Thyroid gland (tissue), 4 donors: ENCODE results near the gene TES. TPM values are rescaled to one million over a fixed set of nuclear protein-coding genes. Genes with fewer than 3 reads are reported as not detected.
A peak's percentile ranks its signal among the peaks of the same experiment; 100 is the strongest.

Source experiments
- DNase-seq, 2 donors: peaks; one replicate each; pipeline ENCODE4 v3.0.0-alpha.2; 2019
- H3K27ac ChIP-seq, 3 donors: fragments of 200-600 bp; sonication (generic); 1 replicate in 2 of 3; 2 replicates in 1 of 3; pipeline ENCODE4 v1.5.1; 2016 to 2019; ENCODE audit warnings: mild to moderate bottlenecking in 1 of 3, moderate library complexity in 1 of 3
- H3K27me3 ChIP-seq: fragments of 200-600 bp; sonication (generic); one replicate; pipeline ENCODE4 v1.5.1; 2019
- H3K36me3 ChIP-seq, 2 donors: fragments of 200-600 bp; sonication (generic); one replicate each; pipeline ENCODE4 v1.5.1; 2016 to 2019
- H3K4me1 ChIP-seq, 2 donors: fragments of 200-600 bp; sonication (generic); one replicate each; pipeline ENCODE4 v1.5.1; 2017 to 2019
- H3K4me3 ChIP-seq, 3 donors: fragments of 200-600 bp; sonication (generic); replicated peaks in 1 of 3; 1 replicate in 2 of 3; 2 replicates in 1 of 3; pipeline ENCODE4 v1.5.1; 2016; ENCODE audit warnings: mild to moderate bottlenecking in 1 of 3
- H3K9me3 ChIP-seq: fragments of 200-600 bp; sonication (generic); one replicate; pipeline ENCODE4 v1.5.1; 2017
- POLR2A ChIP-seq, 2 donors: fragments of 450-650 bp; IDR thresholded peaks; one replicate each; pipeline ENCODE4 v1.6.1; 2017; ENCODE audit warnings: antibody characterized with exemption in 2 of 2, mild to moderate bottlenecking in 2 of 2, moderate library complexity in 1 of 2
- WGBS, 2 donors: methylation state at CpG; one replicate each; pipeline ENCODE4 v1.1.5; 2017; 5-methylcytosine and 5-hydroxymethylcytosine counted together
- intact Hi-C: fragments of 100-400 bp; cut with DNase I; formaldehyde crosslinking; loops from one replicate; pipeline ENCODE4 v1.15.1; 2023
- total RNA-seq, 4 donors: library from RNA; depleted of rRNA; stranded (reverse); fragments of >200 nt; gene quantifications; one replicate each; pipeline ENCODE4 v1.2.3, GENCODE V29; 2016
- TF ChIP-seq, protein P1 (sequence below), 6 experiments: fragments of 200-600 bp in 3 of 6; fragments of 450-650 bp in 3 of 6; sonication (generic) in 3 of 6; IDR thresholded peaks; one replicate each; pipeline ENCODE4 v1.5.1; 2016 to 2019; ENCODE audit warnings: antibody characterized with exemption in 6 of 6, mild to moderate bottlenecking in 2 of 6, inconsistent platforms in 1 of 6, moderate library complexity in 1 of 6

Gene TES
- total RNA-seq, 4 donors from 2014 or later = 148 to 177 (median 158) TPM

DNA sequence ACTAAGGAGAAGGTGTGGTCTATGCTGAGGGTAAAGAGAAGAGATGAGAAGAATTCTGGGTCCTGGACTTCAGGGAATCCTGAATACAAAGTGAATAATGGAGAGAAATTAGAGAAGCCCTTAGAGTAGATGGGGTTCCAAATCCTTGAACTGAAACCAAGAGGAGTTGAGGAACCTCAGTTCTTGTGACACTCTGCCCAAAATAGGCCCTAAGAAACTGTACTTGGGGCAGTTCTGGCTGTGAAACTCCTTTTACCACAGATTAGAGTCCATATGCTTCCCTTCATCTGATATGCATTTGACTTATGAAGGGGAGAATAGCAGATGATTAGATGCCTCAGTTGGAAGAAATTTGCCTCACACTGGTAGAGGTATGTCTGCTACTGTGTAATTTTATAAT, 19.0 kb downstream of the TES start:
- Histone ChIP-seq H3K4me1 (peaks cover 62 to 63% of the 10 kb centered on the region in 2 donors), H3K36me3 (no peaks in the 10 kb centered on the region), H3K27ac (peak overlapping the region; percentile 87 to 90 (median 88)), H3K9me3 (no peaks in the 10 kb centered on the region), H3K27me3 (no peaks in the 10 kb centered on the region), H3K4me3 (no peak overlapping the region)
- DNase-seq = no peak
- intact Hi-C loops = no loop called here
- TF ChIP-seq, protein P1, sequence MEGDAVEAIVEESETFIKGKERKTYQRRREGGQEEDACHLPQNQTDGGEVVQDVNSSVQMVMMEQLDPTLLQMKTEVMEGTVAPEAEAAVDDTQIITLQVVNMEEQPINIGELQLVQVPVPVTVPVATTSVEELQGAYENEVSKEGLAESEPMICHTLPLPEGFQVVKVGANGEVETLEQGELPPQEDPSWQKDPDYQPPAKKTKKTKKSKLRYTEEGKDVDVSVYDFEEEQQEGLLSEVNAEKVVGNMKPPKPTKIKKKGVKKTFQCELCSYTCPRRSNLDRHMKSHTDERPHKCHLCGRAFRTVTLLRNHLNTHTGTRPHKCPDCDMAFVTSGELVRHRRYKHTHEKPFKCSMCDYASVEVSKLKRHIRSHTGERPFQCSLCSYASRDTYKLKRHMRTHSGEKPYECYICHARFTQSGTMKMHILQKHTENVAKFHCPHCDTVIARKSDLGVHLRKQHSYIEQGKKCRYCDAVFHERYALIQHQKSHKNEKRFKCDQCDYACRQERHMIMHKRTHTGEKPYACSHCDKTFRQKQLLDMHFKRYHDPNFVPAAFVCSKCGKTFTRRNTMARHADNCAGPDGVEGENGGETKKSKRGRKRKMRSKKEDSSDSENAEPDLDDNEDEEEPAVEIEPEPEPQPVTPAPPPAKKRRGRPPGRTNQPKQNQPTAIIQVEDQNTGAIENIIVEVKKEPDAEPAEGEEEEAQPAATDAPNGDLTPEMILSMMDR (IDR thresholded peaks at IDR 0.05) = no peak

DNA sequence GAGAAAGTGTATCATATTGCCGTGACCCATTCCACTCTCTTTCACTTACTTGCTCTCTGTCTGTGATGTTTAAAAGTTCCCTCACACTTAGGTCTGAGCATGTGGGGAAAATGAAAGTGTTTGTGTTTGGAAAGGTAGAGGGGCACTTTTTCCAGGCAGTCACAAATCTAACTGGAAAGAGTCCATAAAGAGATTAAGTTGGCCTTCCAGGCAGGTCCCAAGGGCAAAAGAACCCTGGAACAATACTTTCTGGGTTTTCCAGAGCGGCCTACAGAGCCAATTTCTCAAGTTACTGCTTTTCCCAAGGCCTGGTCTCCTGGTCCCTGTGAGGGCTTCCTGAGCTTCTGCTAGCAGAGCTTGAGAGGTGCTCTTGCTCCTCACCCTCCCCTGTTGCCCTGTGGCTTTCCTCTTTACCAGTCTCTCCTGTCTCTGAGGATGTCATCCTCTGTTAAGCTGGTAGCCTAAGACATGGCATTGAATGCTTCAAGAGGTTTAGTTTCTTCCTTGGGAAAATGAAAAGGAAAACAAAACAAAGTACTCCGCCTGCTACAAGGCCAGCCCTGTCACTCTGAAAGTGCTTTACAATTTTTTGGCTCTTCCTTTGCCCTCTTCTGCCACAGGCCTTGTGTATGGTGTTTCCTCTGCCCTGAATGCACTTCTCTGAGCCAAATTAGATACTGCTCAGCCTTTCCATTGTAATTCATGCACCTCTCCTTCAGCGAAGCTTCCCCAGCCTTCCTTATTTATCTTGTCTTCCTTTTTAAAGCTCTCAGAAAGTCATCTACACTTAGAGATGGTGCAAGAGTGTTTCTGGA, 20.1 kb downstream of the TES start:
- TF ChIP-seq, protein P1 (IDR thresholded peaks at IDR 0.05) = no peak
- no peak for TF ChIP-seq POLR2A (IDR thresholded peaks at IDR 0.05)
- H3K36me3 ChIP-seq = no peaks in the 10 kb centered on the region
- H3K27me3 ChIP-seq = no peaks in the 10 kb centered on the region
- DNase-seq = no peak
- peak overlapping the region; percentile 87 to 90 (median 88) for H3K27ac ChIP-seq
- no peaks in the 10 kb centered on the region for H3K9me3 ChIP-seq
- no peak overlapping the region for H3K4me3 ChIP-seq
- WGBS, 2 donors = 59 to 68% methylated on average over 4 of the region's 4 CpGs
- H3K4me1 ChIP-seq = peaks cover 61 to 68% of the 10 kb centered on the region in 2 donors
- intact Hi-C loops = no loop called here

DNA sequence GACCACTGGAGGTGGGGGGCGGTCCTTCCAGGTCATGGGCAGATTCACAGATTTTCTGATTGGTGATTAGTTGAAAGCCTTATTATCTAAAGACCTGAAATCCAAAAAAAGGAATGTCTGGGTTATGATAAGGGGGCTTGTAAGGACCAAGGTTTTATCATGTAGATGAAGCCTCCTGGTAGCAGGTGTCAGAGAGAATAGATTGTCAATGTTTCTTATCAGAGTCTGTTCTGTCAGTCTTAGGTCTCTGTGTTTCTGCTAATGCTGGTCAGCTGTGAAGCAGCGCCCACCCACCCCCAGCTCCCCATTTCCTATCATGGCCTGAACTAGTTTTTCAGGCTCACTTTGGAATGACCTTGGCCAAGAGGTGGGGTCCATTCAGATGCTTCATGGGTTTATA, 21.2 kb downstream of the TES start:
- peaks cover 68 to 72% of the 10 kb centered on the region in 2 donors for H3K4me1 ChIP-seq

GRCh38 chr7:116231949-116232348, 21.6 kb downstream of the TES start:
- intact Hi-C loops = no loop called here

More for the DNA sequence above, 21.2 kb downstream of the TES start:
- H3K27ac ChIP-seq = peak overlapping the region; percentile 87 to 90 (median 88)
- H3K27me3 ChIP-seq = no peaks in the 10 kb centered on the region
- 92 to 95% methylated on average over 2 of the region's 2 CpGs for WGBS, 2 donors
- no peak for DNase-seq
- H3K36me3 ChIP-seq = no peaks in the 10 kb centered on the region
- intact Hi-C loops = no loop called here
- H3K9me3 ChIP-seq = no peaks in the 10 kb centered on the region
- TF ChIP-seq POLR2A (IDR thresholded peaks at IDR 0.05) = no peak
- TF ChIP-seq, protein P1 (IDR thresholded peaks at IDR 0.05) = no peak
- H3K4me3 ChIP-seq = no peak overlapping the region

GRCh38 chr7:116232350-116232749, 22.0 kb downstream of the TES start:
- intact Hi-C loops = no loop called here
- no peaks in the 10 kb centered on the region for H3K27me3 ChIP-seq
- peak overlapping the region; percentile 87 to 90 (median 88) for H3K27ac ChIP-seq
- H3K9me3 ChIP-seq = no peaks in the 10 kb centered on the region
- H3K4me3 ChIP-seq = no peak overlapping the region
- TF ChIP-seq, protein P1 (IDR thresholded peaks at IDR 0.05) = no peak
- TF ChIP-seq POLR2A (IDR thresholded peaks at IDR 0.05) = no peak
- no peak for DNase-seq
- H3K36me3 ChIP-seq = no peaks in the 10 kb centered on the region
- peaks cover 74 to 78% of the 10 kb centered on the region in 2 donors for H3K4me1 ChIP-seq

More at GRCh38 chr7:116231949-116232348, 21.6 kb downstream of the TES start:
- 14 to 18% methylated on average over 1 of the region's 1 CpG for WGBS, 2 donors
- no peak for TF ChIP-seq POLR2A (IDR thresholded peaks at IDR 0.05)
- TF ChIP-seq, protein P1 (IDR thresholded peaks at IDR 0.05) = no peak
- no peaks in the 10 kb centered on the region for H3K27me3 ChIP-seq
- peaks cover 70 to 75% of the 10 kb centered on the region in 2 donors for H3K4me1 ChIP-seq
- H3K36me3 ChIP-seq = no peaks in the 10 kb centered on the region
- peak overlapping the region; percentile 87 to 90 (median 88) for H3K27ac ChIP-seq
- H3K9me3 ChIP-seq = no peaks in the 10 kb centered on the region
- H3K4me3 ChIP-seq = no peak overlapping the region
- DNase-seq = no peak
